Hippocampal formation (tissue), 2 donors: ENCODE data around the gene PDIA6.
"Not testable (repeated sequence)": the region's sequence is repeated elsewhere in the genome, so short reads cannot be mapped to it uniquely, and the experiment has no call there.

Experiments used
- DNase-seq, 2 donors: peaks; one replicate each; lab custom pipeline; 2025; lab: John Stamatoyannopoulos, UW

Gene PDIA6

GRCh38 chr2:10780821-10781220 lies 31.8 kb downstream of the PDIA6 start:
- DNase-seq, result not testable (repeated sequence)

GRCh38 chr2:10780491-10780820 lies 32.1 kb downstream of the PDIA6 start:
- no peak for DNase-seq

- no peak for DNase-seq
Observed at GRCh38 chr2:10779776-10780490, 32.7 kb downstream of the PDIA6 start.

- no peak for DNase-seq
Observed at GRCh38 chr2:10778724-10779115, 33.9 kb downstream of the PDIA6 start.

- DNase-seq, result no peak
Observed at GRCh38 chr2:10777842-10778723, 34.5 kb downstream of the PDIA6 start.

GRCh38 chr2:10777111-10777841 lies 35.3 kb downstream of the PDIA6 start:
- DNase-seq, result no peak

GRCh38 chr2:10776231-10776977 lies 36.2 kb downstream of the PDIA6 start:
- no peak for DNase-seq

GRCh38 chr2:10775831-10776230 lies 36.8 kb downstream of the PDIA6 start:
- no peak for DNase-seq

GRCh38 chr2:10775021-10775780 lies 37.4 kb downstream of the PDIA6 start:
- no peak for DNase-seq

GRCh38 chr2:10774394-10774793 lies 38.2 kb downstream of the PDIA6 start:
- DNase-seq, result no peak

- DNase-seq, result no peak
Observed at GRCh38 chr2:10773821-10774341, 38.7 kb downstream of the PDIA6 start.

GRCh38 chr2:10772868-10773215 lies 39.7 kb downstream of the PDIA6 start:
- DNase-seq, result no peak

GRCh38 chr2:10772201-10772867 lies 40.3 kb downstream of the PDIA6 start:
- no peak for DNase-seq

GRCh38 chr2:10771786-10772185 lies 40.8 kb downstream of the PDIA6 start:
- no peak for DNase-seq

- DNase-seq, result no peak
Observed at GRCh38 chr2:10770956-10771750, 41.4 kb downstream of the PDIA6 start.

GRCh38 chr2:10768063-10768507 lies 44.5 kb downstream of the PDIA6 start:
- no peak for DNase-seq

- DNase-seq, result no peak
Observed at GRCh38 chr2:10765914-10766313, 46.7 kb downstream of the PDIA6 start.

- no peak for DNase-seq
Observed at GRCh38 chr2:10765461-10765860, 47.1 kb downstream of the PDIA6 start.

GRCh38 chr2:10764896-10765295 lies 47.7 kb downstream of the PDIA6 start:
- no peak for DNase-seq
